DMS114 treated with DMSO at 0.1 percent for 48 hours (cell line): ENCODE measurements around the gene CKMT2.
A peak's percentile ranks its signal among the peaks of the same experiment; 100 is the strongest.
"Not testable (repeated sequence)": the region's sequence is repeated elsewhere in the genome, so short reads cannot be mapped to it uniquely, and the experiment has no call there.

Experiments used
- DNase-seq: peaks from one replicate; lab custom pipeline; 2025; ENCODE audit not compliant: unreplicated experiment; lab: John Stamatoyannopoulos, UW

The CKMT2 gene

GRCh38 chr5:81249240-81249639, 16.1 kb downstream of the CKMT2 start:
- DNase-seq, result no peak

GRCh38 chr5:81250004-81250403, 16.9 kb downstream of the CKMT2 start:
- no peak for DNase-seq

DNA sequence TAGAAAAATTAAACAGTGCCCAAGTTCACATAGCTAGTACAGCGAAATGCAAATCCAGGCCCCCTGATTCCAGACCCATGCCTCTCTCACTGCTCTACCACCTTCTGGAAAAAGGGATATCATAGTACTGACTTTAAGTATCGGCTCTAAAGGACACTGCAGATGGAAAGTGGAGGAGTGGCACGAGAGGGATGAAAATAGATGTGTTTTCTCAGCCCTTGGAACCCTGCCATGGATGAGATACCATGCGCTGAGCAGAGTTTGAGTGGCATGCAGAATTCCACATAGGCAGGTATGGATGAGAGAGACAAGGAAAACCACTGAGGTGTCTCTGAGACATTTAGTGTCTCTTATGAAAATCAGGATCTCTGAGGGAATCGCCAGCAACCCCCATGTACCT, 18.8 kb downstream of the CKMT2 start:
- no peak for DNase-seq

- DNase-seq, result no peak
Measured at GRCh38 chr5:81252904-81253303, 19.8 kb downstream of the CKMT2 start.

DNA sequence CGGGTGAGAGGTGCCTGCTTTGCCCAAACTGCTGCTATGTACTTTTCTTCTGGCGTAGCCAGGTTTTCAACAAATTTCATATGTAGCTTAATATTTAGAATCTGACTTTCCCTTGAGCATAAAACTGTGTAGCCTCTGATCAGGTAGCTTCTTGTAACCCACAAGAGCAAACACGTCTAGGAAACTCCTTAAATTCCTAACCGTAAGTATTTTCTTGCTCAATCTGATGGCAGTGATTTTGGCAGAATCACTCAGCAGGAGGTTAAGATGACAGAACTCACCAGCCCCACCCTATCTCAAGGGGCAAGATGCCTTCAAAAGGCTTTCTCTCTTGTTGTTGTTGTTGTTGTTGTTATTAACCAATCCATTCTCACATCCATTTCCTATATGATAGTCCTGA, 20.8 kb downstream of the CKMT2 start:
- no peak for DNase-seq

GRCh38 chr5:81254886-81255559, 21.9 kb downstream of the CKMT2 start:
- no peak for DNase-seq

GRCh38 chr5:81256766-81257165, 23.6 kb downstream of the CKMT2 start:
- DNase-seq, result no peak

GRCh38 chr5:81262796-81263195, 29.7 kb downstream of the CKMT2 start:
- DNase-seq, result not testable (repeated sequence)

- DNase-seq, result no peak
Measured at GRCh38 chr5:81265101-81265500, 32.0 kb downstream of the CKMT2 start.

- DNase-seq, result no peak
Measured at GRCh38 chr5:81268521-81269196, 35.5 kb downstream of the CKMT2 start.

DNA sequence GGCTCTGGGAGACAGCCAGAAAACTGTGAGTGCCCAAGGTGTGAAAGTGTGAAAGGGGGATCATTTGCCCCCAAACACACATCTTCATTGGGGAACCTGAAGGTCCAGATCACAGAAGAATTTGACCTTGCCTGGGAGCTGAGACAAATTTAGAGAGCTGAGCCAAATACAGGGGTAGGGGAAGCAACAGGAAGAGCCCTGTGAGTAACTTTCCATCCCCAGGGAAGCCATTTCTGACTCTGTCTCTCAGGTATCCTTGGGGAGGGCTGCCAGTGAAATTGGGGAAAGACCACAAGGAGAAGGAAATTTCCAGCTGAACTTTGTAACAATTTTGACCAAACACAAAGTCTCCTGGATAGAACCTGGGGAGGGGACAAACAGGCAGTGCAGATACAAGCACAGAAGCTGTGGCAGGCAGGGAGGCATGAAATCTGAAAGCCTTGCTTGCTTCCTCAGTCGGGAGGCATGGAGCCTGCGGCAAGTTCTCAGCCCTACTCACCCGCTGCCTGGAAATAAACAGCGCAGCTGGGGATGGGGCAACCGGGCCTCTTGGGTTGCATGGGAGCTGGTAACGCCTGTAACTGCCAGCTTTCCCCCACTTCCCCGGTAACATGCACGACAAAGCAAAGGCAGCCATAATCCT, 36.8 kb downstream of the CKMT2 start:
- no peak for DNase-seq

DNA sequence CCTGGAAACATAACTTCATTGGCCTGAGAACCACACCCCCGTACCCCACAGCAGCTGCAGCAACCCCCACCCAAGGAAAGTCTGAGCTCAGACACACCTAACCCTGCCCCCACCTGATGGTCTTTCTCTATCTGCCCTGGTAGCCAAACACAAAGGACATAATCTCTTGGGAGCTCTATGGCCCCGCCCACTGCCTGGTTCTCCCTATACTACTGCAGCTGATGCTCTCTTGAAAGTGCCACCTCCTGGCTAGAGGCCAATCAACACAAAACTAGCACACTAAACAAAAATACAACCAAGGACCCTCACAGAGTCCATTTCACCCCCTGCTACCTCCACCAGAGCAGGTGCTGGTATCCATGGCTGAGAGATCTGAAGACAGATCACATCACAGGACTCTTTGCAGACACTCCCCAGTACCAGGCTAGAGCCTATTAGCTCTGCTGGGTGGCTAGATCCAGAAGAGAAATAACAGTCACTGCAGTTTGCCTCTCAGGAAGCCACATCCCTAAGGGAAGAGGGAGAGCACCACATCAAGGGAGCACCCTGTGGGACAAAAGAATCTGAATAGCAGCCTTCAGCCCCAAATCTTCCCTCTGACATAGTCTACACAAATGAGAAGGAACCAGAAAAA, 37.4 kb downstream of the CKMT2 start:
- DNase-seq, result not testable (repeated sequence)

DNA sequence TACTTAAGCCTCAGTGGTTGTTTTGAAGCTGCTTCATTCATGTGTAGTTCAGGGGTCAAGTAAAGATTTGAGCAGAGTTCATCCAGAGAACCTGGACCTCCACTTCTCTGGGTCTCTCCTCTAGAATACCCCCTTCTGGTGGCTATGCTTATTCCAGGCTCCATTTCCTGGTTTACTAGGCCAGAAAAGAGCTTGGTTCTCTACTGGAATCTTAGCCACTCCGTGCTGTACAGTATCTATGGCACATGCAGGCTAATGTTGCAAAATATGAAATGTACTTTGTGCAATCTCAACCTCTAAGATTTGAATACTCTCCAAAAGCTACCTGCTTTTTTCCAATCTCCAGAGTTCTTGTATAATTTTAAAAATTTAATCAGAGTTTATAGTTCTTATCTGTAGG, 50.9 kb downstream of the CKMT2 start:
- DNase-seq, result no peak

DNA sequence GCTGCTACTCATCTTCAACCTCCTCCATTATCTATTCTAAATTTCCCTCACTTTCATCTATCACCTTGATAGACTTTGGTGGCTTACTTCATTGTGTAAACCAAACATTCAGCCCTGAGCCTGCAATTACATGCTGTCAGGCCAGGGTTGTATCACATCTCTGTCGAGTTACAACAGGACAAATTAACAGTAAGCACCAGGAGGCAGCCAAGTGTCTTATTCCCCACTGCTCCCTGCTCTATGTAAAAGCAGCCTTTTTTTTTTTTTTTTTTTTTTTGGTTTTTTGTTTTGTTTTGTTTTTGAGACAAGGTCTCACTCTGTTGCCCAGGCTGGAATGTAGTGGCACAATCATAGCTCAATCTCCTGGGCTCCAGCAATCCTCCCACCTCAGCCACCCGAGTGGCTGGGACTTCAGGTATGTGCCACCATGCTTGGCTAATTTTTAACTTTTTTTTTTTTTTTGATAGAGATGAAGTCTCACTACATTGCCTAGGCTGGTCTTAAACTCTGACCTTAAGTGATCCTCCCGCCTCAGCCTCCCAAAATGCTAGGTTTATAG, 53.0 kb downstream of the CKMT2 start:
- no peak for DNase-seq

GRCh38 chr5:81288021-81288433, 54.9 kb downstream of the CKMT2 start:
- DNase-seq, result no peak

DNA sequence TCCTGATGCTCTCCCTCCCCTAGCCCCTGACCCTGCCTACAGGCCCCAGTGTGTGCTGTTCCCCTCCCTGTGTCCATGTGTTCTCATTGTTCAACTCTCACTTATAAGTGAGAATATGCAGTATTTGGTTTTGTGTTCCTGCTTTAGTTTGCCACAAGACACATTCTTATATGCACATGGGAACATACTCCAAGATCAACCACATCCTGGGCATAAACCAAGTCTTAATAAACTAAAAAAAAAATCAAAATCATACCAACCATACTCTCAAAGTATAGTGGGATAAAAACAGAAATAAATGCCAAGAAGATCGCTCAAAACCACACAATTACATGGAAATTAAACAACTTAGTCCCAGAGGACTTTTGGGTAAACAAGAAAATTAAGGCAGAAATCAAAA, 57.0 kb downstream of the CKMT2 start:
- DNase-seq, result no peak

DNA sequence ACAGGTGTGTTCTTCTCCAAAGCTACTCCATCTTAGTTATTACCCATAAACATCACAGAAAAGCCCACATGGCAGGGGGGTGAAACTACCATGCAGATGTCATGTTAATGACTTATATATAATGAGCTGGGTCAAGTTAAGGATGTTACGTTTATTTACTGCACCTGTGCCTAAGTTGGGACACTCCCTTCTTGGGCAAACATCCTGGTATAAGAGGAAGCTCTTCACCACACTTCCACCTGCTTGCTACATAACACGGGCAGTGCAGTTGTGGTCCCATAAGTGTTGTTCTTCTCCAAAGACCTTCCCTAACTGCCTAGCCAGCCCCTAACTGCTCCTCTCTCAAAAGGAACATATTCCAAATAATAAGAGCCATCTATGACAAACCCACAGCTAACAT, 59.0 kb downstream of the CKMT2 start:
- DNase-seq, result no peak

DNA sequence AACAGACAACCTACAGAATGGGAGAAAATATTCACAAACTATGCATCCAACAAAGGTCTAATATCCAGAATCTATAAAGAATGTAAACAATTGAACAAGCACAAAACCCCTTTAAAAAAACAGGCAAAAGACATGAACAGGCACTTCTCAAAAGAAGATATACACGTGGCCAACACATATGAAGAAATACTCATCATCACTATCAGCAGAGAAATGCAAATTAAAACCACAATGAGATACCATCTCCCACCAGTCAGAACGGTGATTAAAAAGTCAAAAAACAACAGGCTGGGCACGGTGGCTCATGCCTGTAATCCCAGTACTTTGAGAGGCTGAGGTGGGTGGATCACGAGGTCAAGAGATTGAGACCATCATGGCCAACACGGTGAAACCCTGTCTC, 60.9 kb downstream of the CKMT2 start:
- DNase-seq, result not testable (repeated sequence)

DNA sequence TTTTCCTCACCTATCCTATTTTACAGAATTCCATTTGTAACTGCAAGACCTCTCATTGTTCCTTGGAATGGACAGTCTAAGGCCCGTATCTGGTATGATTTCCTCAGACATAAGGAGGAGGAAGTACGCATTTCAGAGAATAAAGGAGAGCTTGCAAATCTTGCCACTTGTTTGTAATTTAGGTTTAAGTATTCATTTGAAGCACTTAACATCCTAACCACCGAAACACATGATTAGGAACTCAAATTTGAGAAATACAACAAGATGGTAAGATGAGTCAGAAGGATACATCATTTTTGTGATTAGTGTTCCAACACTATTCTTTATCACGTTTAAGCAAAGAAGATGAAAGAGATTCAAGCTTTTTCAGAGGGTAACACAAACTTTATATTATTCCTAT, 64.4 kb downstream of the CKMT2 start:
- no peak for DNase-seq

DNA sequence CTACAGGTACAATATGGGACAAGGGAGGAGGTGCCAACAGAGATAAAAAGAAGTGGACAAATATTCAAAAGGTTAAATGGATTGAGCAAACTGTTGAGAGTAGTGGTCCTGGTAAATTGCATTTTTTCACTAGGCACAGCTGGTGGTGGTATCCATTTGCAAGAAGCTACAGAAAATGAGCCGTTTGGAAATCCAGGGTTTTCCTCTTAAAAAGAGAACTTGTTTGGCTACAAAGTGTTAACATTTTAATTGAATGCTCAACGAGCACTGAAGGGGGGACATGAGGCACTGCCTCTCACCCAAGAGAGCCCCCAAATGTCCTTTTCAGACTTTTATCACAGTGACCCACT, 67.8 kb downstream of the CKMT2 start:
- DNase-seq, result no peak

- peak; percentile 88 for DNase-seq
Measured at GRCh38 chr5:81301271-81302015, 68.3 kb downstream of the CKMT2 start, which contains the start of gene ZCCHC9. TSS of gene ZCCHC9 (plus strand) at chr5:81301587. CDS start at chr5:81304758, 3,171 bp downstream.
